GM08714 (cell line): ENCODE measurements around the gene MXRA8.

Source experiments
- H3K4me3 ChIP-seq: fragments of 200-500 bp; sonication (Bioruptor generic); 2 replicates; pipeline ENCODE4 v1.5.1; 2014; ENCODE audit warnings: mild to moderate bottlenecking, low read length, inconsistent platforms
- ZNF274 ChIP-seq: IDR thresholded peaks from 2 replicates; pipeline ENCODE4 v1.6.1; 2012; ENCODE audit warnings: mild to moderate bottlenecking, low read depth, low read length

The MXRA8 gene

GRCh38 chr1:1343811-1344421, 14.4 kb downstream of the MXRA8 start:
- no peak overlapping the region for H3K4me3 ChIP-seq
- no peak for TF ChIP-seq ZNF274

GRCh38 chr1:1342584-1343115, 15.7 kb downstream of the MXRA8 start:
- no peak for TF ChIP-seq ZNF274

GRCh38 chr1:1342061-1342562, 16.2 kb downstream of the MXRA8 start:
- H3K4me3 ChIP-seq, result no peak overlapping the region

More at GRCh38 chr1:1342584-1343115, 15.7 kb downstream of the MXRA8 start:
- no peak overlapping the region for H3K4me3 ChIP-seq

GRCh38 chr1:1341549-1342021, 16.8 kb downstream of the MXRA8 start:
- H3K4me3 ChIP-seq, result no peak overlapping the region
- no peak for TF ChIP-seq ZNF274

More at GRCh38 chr1:1342061-1342562, 16.2 kb downstream of the MXRA8 start:
- TF ChIP-seq ZNF274, result no peak

GRCh38 chr1:1340791-1341548, 17.4 kb downstream of the MXRA8 start:
- H3K4me3 ChIP-seq, result no peak overlapping the region
- no peak for TF ChIP-seq ZNF274

GRCh38 chr1:1340185-1340584, 18.2 kb downstream of the MXRA8 start:
- TF ChIP-seq ZNF274, result no peak

GRCh38 chr1:1338278-1338677, 20.1 kb downstream of the MXRA8 start:
- no peak overlapping the region for H3K4me3 ChIP-seq
- TF ChIP-seq ZNF274, result no peak

More at GRCh38 chr1:1340185-1340584, 18.2 kb downstream of the MXRA8 start:
- H3K4me3 ChIP-seq, result no peak overlapping the region

GRCh38 chr1:1337793-1338147, 20.6 kb downstream of the MXRA8 start:
- no peak for TF ChIP-seq ZNF274
- H3K4me3 ChIP-seq, result no peak overlapping the region

- TF ChIP-seq ZNF274, result no peak
- H3K4me3 ChIP-seq, result no peak overlapping the region
Measured at GRCh38 chr1:1336931-1337792, 21.2 kb downstream of the MXRA8 start.

- H3K4me3 ChIP-seq, result no peak overlapping the region
- no peak for TF ChIP-seq ZNF274
Measured at GRCh38 chr1:1336446-1336845, 21.9 kb downstream of the MXRA8 start.

GRCh38 chr1:1335792-1336248, 22.5 kb downstream of the MXRA8 start:
- no peak for TF ChIP-seq ZNF274
- no peak overlapping the region for H3K4me3 ChIP-seq

- H3K4me3 ChIP-seq, result no peak overlapping the region
- TF ChIP-seq ZNF274, result no peak
Measured at GRCh38 chr1:1335283-1335682, 23.1 kb downstream of the MXRA8 start.

- no peak overlapping the region for H3K4me3 ChIP-seq
- no peak for TF ChIP-seq ZNF274
Measured at GRCh38 chr1:1334835-1335234, 23.5 kb downstream of the MXRA8 start.
